NCI-H1092 (cell line): ENCODE results near the gene KISS1R.
A peak's percentile ranks its signal among the peaks of the same experiment; 100 is the strongest.

Source experiments
- DNase-seq: peaks from one replicate; lab custom pipeline; 2025; lab: John Stamatoyannopoulos, UW

KISS1R gene

GRCh38 chr19:899336-900042 lies 17.6 kb upstream of the KISS1R start:
- DNase-seq = no peak

- DNase-seq = no peak
These were observed 17.2 kb upstream of the KISS1R start for GRCh38 chr19:900043-900301.

- DNase-seq = no peak
These were observed 16.6 kb upstream of the KISS1R start for GRCh38 chr19:900302-901111.

- DNase-seq = no peak
These were observed 15.7 kb upstream of the KISS1R start for GRCh38 chr19:901216-902092.

GRCh38 chr19:902093-902370 lies 15.1 kb upstream of the KISS1R start:
- no peak for DNase-seq

GRCh38 chr19:902446-903226 lies 14.5 kb upstream of the KISS1R start:
- DNase-seq = no peak

- no peak for DNase-seq
These were observed 13.8 kb upstream of the KISS1R start for GRCh38 chr19:903266-903797.

- no peak for DNase-seq
These were observed 12.6 kb upstream of the KISS1R start for GRCh38 chr19:904545-904944.

GRCh38 chr19:906480-906879 lies 10.7 kb upstream of the KISS1R start:
- no peak for DNase-seq

GRCh38 chr19:907183-907853 lies 9.8 kb upstream of the KISS1R start:
- no peak for DNase-seq

- no peak for DNase-seq
These were observed 5.7 kb upstream of the KISS1R start for GRCh38 chr19:911197-912033.

GRCh38 chr19:912181-913079 lies 4.7 kb upstream of the KISS1R start:
- DNase-seq = no peak

- peak; percentile 35 for DNase-seq
These were observed 3.9 kb upstream of the KISS1R start, which contains the start of gene R3HDM4 for GRCh38 chr19:913080-913748. Gene R3HDM4, minus strand, starts transcription at chr19:913219. Its CDS starts 62 bp downstream, at chr19:913157.

- DNase-seq = no peak
These were observed 349 bp upstream of the KISS1R start for GRCh38 chr19:916645-917322.

GRCh38 chr19:918152-918437 lies 962 bp downstream of the KISS1R start:
- DNase-seq = no peak

GRCh38 chr19:918481-919198 lies 1.5 kb downstream of the KISS1R start:
- DNase-seq = no peak

GRCh38 chr19:919199-920050 lies 2.3 kb downstream of the KISS1R start:
- no peak for DNase-seq
